Activated CD4-positive, alpha-beta T cell treated with anti-CD3 and anti-CD28 coated beads for 48 hours (primary cell): Measurements from ENCODE around the gene UST.

Source experiments
- DNase-seq: peaks from one replicate; pipeline ENCODE4 v3.0.0-alpha.2; 2020

Gene UST

DNA sequence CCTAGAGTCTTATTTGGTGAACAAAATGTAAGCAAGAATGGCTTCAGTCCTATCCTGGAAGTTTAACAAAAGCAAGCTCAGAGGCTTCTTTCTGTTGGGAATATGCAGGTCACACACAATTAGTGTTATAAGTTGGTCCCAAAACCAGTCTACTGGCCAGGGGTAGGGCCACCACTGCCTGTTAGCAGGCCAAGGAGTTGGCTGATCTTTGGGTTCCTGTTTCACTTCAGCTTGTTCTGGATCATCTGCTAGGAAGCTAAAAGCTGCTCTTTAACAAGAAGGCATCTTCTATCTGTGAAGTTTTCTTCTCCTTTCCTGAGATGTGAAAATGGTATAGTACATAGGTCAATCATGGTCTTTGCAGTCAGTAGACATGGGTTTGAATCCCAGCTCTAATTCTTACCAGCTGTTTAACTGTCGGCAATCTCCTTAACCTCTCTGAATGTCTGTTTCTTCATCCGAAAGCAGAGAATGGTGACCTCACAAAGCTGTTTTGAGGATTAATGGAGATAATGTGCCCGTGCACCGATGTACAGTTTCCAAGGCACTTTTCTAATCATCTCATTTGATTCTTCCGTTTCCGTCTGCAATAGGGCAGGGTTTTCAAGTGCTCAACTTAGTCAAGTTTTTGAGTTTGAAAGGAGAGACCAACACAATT, 299.5 kb downstream of the UST start:
- DNase-seq: no peak

DNA sequence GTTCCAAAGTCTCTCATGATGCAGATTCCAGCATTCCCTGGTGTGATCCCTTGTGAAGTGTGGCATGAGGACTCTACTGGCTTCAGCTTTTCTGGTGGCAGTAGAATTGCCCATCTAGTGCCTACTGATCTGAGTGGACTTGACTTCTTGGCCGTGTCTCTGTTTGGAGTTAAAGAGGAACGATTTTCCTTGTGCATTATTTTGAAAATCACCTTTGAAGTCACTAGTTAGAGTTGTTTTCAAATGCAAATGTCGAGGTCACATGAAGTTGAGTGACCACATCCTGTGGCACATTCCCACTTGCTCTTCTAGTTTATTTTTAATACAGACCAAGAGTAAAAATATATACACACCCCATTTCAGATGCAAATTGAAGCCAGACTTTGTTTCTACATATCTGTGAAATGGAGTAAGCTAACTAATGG, 300.0 kb downstream of the UST start:
- no peak for DNase-seq

DNA sequence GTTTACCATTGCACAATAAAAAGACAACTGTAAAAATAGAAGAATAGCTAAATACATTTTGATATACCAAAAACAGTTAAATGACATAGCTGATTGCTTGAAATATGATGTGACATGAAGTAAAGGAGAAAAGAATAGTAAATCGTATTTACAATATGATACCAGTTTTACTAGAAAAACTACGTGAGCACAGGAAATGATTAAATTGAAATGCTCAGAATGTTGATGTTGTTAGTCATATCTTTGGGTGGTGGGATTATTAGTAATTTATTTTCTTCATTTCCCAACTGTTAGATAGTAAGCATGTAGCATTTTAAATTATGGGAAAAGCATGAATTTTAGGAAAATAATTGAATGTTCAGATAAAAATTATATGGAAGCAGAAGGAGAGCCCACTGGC, 302.4 kb downstream of the UST start:
- DNase-seq: no peak

DNA sequence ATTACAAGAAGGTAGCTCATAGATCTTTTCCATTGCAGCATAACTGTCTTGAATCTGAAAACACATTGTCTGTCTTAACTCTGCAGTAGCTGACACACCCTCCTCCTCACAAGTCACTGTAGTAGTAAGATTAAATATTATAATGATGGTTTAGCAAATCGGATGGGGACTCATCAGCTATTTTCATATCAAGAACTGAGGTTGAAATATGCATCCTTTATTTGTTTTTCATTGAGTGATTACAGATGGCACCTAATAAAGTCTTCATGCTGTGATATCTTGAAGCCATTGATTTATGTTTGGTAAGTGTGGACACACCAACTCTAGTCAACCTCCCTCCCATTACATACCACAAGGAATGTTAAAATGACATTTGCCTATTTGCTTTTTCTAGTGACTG, 303.3 kb downstream of the UST start:
- no peak for DNase-seq

DNA sequence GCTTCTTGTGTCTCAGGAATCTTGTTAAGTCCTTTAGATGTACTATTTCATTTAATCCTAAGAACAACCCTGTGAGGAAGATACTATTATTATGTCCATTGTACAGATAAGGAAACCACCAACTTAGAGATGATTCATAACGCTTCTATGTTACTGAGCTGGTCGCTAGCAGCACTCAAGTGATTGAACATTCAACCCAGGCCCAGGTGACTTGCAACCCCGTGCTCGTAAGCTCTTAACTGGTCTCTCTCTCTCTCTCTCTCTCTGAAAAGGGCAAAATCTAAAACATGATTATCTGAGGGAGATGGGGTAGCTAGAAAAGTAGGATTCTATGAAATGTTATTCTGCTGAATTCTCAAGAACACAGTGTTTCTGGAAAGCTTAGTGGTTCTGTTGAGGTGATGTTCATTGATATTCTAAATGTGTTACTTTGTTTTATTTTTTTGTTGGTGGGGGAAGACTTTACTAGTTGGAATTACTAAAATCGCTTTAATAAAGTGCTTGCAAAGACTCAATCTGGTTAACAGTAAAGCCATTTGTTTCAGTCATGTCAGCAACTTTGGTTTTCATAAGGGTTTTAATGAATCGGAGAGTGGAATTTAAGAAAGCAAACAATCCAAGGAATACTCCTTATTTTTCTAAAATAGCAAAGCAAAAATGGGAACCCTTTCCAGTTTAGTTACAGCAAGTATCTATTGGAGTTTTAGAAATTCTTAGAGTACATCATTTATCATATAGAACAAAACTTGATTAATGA, 305.7 kb downstream of the UST start:
- no peak for DNase-seq

DNA sequence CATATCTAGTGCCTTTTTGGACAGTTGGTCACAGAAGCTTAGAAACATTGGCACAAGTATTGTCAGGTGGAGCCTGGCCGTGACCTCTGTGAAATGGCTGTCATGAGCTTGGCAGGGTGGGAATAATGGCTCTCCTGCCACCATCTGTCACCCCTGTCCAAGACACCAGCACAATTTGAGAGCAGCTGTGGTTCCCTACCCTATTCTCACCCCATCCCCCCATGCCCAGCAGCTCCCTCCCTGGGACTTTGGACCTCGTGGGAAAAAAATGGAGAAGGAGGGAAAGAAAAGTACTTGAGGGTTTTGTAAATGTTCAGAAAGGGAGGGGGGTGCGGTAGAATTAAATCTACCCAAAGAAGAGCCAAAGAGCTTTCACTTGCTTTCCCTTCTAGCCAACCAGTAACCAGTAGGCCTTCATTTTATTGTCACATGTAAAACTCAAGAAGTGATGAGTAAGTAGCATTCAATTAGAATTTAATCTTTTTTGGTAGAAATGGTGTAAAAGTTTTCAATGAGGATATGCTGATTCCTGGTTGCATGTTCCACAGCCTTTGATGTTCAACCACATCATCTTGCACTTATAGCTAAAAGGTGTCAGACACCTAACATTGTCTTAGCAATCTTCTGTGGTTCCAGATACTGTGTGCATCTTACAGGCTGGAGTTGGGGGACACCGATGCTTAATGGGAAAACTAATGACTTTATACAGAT, 307.2 kb downstream of the UST start:
- no peak for DNase-seq

DNA sequence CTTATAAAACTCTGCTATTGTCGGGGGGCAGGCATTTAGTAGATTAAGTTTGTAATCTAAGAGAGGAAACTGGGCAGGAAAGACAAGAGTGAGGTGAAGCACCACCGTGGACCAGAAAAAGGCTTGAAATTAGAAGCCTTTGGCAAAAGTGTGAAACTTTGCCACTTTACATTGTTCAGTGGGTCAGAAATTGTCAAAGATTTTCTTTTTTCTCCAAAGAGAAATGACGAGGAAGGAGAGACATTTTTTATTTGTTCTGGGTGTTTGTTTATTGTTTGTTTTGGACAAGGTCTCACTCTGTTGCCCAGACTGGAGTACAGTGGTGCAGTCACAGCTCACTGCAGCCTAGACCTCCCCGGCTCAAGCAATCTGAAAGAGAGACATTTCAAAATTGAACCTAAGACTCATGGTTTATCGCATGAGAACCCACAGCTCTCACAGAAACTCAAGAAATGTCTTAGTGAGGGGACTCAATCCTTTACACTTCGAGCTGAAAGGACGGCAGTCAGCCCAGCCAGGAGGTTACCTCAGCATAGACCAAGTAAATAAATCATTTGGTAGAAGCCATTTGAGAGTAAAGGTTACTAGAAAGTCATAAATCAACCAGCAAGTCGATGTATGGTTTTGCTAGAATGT, 307.8 kb downstream of the UST start:
- DNase-seq: no peak

DNA sequence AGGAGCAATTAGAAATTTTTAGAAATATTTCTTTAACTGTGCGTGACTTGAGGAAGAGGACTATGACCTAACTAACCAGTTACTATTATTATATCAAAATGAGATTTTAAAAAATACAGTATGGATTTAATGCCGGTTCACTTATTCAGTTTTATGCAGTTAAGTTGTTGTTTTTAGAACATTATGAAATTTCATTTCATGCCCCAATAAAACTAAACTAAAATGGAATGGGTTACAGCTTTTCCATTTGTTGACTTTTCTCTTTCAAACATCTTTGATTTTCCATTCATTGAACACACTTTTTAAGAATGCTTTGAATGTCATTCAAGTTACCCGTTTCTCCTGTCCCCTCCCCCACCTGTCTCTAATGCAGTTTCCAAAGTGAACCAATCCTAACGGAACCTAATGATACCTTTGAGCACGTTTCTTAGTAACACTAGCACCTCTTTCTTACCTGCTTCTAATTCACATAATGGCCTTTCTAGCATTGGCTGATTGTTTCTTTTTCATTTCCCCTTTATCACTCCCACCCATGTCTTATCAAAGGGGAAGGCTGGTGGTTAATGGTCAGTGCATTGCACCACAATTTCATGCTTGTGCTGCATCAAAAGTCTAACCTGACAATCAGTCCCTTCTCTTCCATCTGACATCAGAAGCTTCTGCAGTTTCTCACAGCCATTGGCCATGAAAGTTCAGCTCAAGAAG, 308.5 kb downstream of the UST start:
- DNase-seq: no peak

DNA sequence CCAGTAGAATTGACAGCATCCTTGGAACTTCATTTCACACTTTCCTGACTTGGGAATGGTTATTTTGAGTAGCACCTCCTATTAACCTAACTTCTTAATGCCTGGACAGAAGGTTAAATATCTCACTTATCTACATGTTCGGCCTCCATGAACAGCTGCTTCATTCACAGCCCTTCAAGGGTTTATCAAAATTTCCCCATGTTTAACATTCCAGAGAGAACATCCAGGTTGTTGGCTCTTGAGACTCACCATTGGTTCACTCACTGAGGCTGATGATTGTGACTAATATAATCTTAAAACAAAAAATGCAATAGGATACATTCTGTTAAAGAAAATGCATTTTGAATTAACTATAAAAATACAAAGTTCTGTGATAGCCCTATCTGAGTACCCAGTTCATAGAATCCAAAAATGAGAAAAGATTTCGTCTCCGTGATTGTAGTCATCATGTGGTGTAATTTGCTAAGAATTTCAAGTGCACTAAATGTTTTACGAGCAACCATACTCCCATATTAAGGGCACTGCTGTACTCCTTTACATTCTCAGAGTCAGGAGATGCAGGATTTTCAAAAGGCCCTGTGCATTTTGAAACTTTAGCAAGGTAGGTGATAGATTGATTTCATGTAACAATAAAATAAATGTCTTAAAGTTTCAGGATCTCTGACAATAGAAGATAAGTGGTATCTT, 310.1 kb downstream of the UST start:
- DNase-seq: no peak

DNA sequence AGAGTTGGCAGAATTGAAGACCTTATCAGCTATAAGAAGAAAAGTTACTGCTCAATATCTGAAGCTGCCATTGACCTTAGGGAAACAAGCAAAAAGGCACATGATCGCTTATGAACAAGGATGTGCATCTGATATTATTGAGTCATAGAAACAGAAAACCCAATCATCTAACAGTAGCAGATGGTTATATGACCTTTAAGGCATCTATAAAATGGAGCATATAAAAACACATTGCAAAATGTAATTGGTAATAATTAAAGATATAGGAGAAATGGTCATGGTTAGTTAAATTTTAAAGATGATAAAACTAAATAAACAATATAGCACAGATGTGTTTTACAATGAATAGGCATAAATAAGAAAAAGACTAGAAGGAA, 310.6 kb downstream of the UST start:
- no peak for DNase-seq

DNA sequence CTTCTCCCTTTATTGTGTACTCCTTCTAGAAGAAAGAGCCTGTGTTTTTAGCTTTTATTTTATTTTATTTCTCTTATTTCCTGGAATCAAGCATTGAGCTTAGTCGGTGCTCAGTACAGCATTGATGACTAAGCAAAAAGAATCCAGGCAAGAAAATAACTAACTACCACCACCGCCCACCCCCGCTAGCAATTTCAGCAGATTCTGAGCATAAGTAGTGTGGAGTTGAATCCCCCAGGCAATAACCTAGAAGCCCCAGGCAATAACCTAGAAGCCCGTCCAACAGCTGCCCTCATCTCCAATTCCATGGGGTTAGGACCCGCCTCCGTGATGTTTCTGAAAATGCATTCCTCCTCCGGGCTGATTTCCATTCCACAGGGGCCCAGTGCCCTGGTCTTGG, 312.7 kb downstream of the UST start:
- DNase-seq: peak; percentile 14

DNA sequence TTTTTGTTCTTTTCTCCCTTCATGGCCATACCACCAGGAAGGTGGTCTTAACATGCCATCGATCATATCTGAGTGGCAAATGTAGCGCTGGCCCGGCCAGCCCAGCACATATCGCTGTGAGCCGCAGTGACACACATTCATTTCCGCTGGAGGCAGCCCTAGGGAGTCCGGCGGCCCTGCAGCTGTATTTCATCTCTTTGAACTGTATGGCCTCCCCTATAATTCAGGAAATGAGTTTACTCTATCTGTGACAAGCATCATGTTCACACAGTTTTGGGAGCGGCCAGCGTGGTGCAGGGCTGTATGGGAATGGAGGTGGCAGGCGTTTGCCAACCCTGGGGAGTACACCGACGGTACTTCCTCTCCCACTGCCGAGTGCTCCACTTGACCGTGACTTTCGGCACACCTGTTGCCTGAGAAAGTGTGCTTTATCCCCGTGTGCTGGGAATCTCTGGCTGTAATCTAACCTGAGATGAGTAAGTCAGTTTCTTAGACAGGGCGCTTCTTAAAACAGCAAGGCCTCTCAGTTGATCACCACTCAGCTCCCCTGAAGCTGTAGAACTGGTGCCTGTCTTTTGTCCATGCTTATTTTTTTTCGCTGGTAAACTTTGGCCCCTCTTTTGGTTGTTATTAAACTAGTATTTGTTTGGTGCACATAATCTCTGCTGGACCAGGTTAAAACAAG, 313.6 kb downstream of the UST start:
- DNase-seq: peak; percentile 66

DNA sequence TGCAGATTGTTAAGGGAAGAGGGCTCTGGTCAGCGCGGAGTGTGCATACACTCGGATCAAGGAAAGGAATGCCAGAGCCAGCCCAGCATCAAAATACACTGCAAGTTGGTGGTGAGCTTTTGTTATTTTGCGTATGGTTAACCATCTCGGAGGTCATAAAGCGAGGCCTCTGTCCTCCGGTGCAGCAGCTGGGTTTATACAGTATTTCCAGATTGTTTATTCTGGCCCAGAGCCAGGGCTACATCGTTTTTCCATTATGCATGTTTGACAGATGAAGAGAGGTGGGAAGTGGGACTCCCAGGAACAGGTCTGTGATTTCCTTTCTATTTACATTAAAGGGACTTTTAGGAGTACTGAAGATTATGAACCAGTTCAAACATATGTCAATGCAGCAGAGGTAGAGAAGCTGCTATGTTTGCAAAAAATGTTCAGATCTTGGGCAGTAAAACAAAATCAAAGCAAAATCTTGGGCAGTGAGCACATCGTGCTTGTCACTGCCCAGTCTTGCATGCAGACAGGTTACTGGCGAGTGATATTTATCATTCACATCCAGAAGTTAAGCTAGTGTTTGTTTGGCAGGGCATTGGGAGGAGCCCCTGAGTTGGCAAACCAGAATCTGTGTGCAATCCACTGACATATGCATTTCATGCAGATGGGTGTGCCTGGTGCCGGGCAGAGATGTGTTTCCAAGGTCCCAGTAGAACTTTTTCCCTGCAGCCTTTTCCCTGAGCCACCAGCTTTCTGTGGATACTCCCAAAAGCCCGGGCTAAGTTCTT, 314.3 kb downstream of the UST start:
- DNase-seq: no peak

DNA sequence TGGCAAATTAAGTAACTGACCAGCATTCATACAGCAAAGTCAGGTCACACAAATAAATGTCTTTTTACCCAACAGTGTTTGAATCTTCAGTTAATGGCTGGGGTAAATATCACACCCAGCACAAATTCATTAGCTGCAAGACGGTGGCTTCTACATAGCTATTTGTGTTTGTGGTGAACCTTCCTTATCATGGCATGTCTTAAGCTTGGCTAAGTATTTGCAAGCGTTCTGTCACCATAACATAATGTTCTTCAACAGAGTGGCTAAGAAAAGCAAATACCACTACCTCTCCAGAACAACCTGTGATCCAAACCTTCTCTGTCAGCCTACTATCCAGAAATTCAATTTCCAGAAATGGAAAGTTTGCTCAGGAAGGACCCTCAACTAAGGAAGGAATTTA, 315.1 kb downstream of the UST start:
- DNase-seq: no peak

DNA sequence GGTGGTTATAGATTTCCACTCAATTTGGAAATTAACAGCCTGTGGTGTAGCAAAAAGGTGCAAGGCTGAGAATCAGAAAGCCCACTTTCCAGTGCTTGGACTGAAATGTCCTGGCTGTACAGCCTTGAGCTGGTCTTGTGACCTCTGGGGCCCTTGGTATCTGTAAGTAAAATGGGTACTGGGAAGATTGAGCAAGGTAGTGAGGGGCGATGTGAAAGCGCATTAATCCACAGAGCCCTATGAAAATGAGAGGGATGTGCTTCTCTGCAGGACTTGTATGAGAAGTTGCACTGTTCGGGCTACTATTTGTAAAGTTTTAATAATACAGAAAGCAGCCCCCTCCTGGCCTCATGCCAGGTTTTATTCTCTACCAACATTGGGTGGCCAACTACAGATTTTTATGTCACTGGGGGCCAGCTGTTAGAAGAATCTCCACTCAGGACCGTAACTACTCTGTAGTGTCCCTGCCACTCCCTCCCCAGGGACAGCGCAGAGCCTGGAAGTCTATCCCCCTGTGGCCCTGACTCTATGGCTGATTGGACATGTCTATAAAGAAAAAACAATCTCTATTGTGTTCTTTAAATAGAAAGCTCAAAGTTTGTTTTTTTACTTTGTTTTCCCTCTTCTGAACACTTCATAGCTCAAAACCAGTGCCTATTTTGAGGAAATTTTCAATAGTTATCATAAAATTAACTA, 316.0 kb downstream of the UST start:
- no peak for DNase-seq

DNA sequence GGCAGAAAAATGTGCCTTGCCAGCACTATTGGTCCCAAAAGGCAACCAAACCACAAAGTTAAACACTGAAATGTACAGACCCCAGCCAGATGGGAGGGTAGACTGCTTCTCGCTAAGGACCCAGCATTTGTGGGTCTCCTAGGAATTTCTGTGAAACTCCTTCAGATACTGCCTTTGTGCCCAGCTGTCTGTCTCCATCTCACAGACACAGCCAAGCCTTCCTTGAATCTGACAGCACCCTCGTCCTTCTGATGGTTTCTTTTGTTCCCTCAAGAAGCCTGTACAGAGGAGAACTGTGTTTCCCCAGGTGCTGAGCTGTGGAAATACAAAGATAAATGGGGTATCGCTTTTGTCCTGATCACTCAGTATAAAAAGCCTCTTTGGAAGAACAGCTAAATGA, 316.6 kb downstream of the UST start:
- DNase-seq: no peak

DNA sequence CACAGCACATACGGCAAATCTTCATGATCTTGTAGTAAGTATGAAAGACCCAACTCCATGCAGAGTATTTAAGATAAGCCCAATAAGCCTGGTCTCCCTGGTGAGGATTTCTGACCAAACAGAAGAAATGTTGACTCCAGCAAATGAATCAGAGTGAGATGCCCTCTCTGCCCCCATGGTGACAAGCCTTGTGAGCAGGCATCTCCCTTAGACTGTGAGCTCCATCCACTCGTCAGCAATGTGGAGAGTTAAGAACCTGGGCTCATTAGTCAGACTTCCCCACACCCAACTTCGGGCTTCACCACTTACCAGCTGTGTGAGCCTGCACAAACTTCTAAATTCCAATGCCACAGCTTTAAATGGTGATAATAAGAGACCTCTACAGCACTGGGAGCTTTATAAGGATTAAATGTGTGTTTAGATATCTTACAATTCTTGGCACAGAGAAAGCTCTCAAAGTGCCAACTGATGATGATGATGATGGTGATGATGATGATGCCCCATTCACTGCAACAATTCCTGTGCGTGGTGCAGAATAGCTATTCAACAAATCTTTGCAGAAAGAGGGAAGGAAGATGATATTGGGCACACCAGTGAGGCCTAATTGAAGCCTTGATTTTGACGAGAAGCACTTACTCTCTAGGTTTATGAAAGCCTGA, 317.3 kb downstream of the UST start:
- no peak for DNase-seq

DNA sequence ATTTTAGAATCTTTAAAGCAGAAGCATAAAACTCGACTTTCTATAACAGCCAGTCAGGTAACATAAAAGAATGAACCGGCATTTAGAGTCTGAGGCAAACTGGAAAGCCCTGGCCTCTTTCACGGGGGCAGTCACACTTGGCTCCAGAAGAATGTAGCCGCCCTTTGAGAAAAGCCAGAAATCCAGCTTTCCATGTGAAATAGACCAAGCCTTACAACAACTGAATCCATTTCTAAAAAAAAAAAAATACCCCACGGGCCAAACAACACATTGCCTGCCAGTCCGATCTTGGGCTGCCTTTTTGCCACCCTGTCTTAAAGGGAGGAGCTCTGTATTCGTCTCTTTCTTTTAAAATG, 317.8 kb downstream of the UST start:
- no peak for DNase-seq

DNA sequence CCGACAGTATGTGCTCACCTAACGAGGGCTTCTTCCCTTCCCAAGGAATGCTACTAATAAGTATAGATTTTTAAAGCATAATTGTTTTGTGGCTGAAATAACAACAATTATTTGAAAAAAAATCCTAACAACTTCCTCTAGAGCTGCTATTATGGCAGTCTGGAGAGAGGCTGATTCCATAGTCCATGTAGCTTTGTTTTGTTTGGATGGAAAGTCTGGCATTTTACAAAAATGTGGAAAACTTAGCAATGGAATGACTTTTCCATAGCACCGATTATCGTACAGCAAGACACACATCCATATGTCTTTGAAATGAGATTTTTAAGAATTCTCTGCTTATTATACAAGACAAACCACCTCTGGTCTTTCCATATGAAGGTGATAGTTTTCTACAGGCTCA, 318.3 kb downstream of the UST start:
- no peak for DNase-seq
